Measurements from ENCODE around the gene SNX2. TPM values are rescaled to one million over a fixed set of nuclear protein-coding genes. Genes with fewer than 3 reads are reported as not detected.

The SNX2 gene
- total RNA-seq, 2 donors from 2014 or later: 61.0 to 71.9 TPM

DNA sequence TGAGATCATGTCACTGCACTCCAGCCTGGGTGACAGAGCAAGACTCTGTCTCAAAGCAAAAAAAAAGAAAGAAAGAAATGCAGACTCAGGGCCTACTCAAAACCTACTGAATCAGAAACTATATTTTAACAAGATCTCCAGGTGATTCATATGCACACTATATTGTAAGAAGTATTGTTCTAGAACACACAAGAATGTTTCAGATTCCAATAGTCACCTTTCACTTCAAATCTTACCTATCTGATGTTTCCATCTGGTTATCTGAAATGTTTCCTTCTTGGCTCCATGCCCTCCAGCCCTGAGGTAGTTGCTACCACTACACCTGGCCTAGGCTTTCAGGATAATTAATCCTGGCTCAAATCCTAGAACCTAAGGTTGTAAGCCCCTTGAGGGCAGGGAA, 36.8 kb upstream of the SNX2 start:
- H3K27me3 ChIP-seq: no peaks in the 10 kb centered on the region
- DNase-seq: no peak
- no peaks in the 10 kb centered on the region for H3K9me3 ChIP-seq
- intact Hi-C loops (cut with DNase I): no loop called here
- H3K27ac ChIP-seq: no peak overlapping the region
- no peak overlapping the region for H3K9ac ChIP-seq (ENCODE audit: low read depth in 2 of 2, low read length in 2 of 2)
- no peaks in the 10 kb centered on the region for H3K36me3 ChIP-seq
- TF ChIP-seq, protein P1, sequence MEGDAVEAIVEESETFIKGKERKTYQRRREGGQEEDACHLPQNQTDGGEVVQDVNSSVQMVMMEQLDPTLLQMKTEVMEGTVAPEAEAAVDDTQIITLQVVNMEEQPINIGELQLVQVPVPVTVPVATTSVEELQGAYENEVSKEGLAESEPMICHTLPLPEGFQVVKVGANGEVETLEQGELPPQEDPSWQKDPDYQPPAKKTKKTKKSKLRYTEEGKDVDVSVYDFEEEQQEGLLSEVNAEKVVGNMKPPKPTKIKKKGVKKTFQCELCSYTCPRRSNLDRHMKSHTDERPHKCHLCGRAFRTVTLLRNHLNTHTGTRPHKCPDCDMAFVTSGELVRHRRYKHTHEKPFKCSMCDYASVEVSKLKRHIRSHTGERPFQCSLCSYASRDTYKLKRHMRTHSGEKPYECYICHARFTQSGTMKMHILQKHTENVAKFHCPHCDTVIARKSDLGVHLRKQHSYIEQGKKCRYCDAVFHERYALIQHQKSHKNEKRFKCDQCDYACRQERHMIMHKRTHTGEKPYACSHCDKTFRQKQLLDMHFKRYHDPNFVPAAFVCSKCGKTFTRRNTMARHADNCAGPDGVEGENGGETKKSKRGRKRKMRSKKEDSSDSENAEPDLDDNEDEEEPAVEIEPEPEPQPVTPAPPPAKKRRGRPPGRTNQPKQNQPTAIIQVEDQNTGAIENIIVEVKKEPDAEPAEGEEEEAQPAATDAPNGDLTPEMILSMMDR (IDR thresholded peaks at IDR 0.05): no peak
- H3K4me1 ChIP-seq: no peaks in the 10 kb centered on the region
- no peak overlapping the region for H3K4me3 ChIP-seq

GRCh38 chr5:122741681-122742080, 33.2 kb upstream of the SNX2 start:
- Histone ChIP-seq H3K9me3 (no peaks in the 10 kb centered on the region), H3K4me3 (no peak overlapping the region), H3K27ac (no peak overlapping the region), H3K4me1 (no peaks in the 10 kb centered on the region), H3K36me3 (no peaks in the 10 kb centered on the region), H3K9ac (ENCODE audit: low read depth in 2 of 2, low read length in 2 of 2) (no peak overlapping the region), H3K27me3 (no peaks in the 10 kb centered on the region)
- TF ChIP-seq, protein P1 (IDR thresholded peaks at IDR 0.05): no peak
- DNase-seq: no peak
- intact Hi-C loops (cut with DNase I): no loop called here

GRCh38 chr5:122743261-122743660, 31.6 kb upstream of the SNX2 start:
- Histone ChIP-seq H3K4me3 (no peak overlapping the region), H3K9ac (ENCODE audit: low read depth in 2 of 2, low read length in 2 of 2) (no peak overlapping the region), H3K27ac (no peak overlapping the region), H3K27me3 (no peaks in the 10 kb centered on the region), H3K9me3 (no peaks in the 10 kb centered on the region), H3K4me1 (no peaks in the 10 kb centered on the region), H3K36me3 (no peaks in the 10 kb centered on the region)
- DNase-seq: no peak
- TF ChIP-seq, protein P1 (IDR thresholded peaks at IDR 0.05): no peak
- intact Hi-C loops (cut with DNase I): no loop called here

GRCh38 chr5:122745597-122745996, 29.3 kb upstream of the SNX2 start:
- Histone ChIP-seq H3K36me3 (no peaks in the 10 kb centered on the region), H3K4me3 (no peak overlapping the region), H3K27ac (no peak overlapping the region), H3K27me3 (no peaks in the 10 kb centered on the region), H3K4me1 (no peaks in the 10 kb centered on the region), H3K9me3 (no peaks in the 10 kb centered on the region), H3K9ac (ENCODE audit: low read depth in 2 of 2, low read length in 2 of 2) (no peak overlapping the region)
- intact Hi-C loops (cut with DNase I): no loop called here
- TF ChIP-seq, protein P1 (IDR thresholded peaks at IDR 0.05): no peak
- DNase-seq: no peak

GRCh38 chr5:122749886-122750285, 25.0 kb upstream of the SNX2 start:
- TF ChIP-seq, protein P1 (IDR thresholded peaks at IDR 0.05): no peak
- no peak overlapping the region for H3K4me3 ChIP-seq
- no peaks in the 10 kb centered on the region for H3K4me1 ChIP-seq
- no peak overlapping the region for H3K27ac ChIP-seq
- no peaks in the 10 kb centered on the region for H3K36me3 ChIP-seq
- no peak overlapping the region for H3K9ac ChIP-seq (ENCODE audit: low read depth in 2 of 2, low read length in 2 of 2)
- no peaks in the 10 kb centered on the region for H3K9me3 ChIP-seq
- intact Hi-C loops (cut with DNase I): no loop called here
- no peaks in the 10 kb centered on the region for H3K27me3 ChIP-seq
- DNase-seq: no peak
